ENCODE results near the gene CENPS. TPM values are rescaled to one million over a fixed set of nuclear protein-coding genes. Genes with fewer than 3 reads are reported as not detected.

The CENPS gene
- polyA plus RNA-seq, 2 of the 4 experiments (the other 2 are of a cell fraction), result 25.7 to 27.3 TPM

DNA sequence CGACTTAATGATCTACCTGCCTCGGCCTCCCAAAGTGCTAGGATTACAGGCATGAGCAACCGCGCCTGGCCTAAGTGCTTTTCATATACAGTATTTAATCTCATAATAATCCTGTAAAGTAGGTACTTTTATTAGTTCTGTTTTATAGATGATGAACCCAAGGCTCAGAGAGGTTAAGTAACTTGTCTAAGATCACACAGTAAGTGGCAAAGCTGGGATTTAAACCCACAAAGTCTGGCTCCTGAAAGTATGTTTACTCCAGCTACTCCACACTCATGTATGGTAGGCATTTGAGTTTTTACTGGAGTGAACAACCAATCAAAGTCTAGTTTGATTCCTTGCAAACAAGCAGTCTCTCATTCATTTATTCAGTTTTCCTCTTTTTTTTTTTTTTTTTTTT is 39.8 kb downstream of the CENPS start:
- ChIA-PET CTCF (interaction anchor here (0.7 kb wide), 1 partner anchor 1605 kb away, joined by 3 read pairs; no protein-coding TSS in a partner anchor), POLR2A (no interaction called here)
- no peak for TF ChIP-seq TFCP2L1 (CRISPR knock-in tag; IDR thresholded peaks at IDR 0.05)
- no peak for TF ChIP-seq EHF (CRISPR knock-in tag; IDR thresholded peaks at IDR 0.05)
- TF ChIP-seq, protein P1, sequence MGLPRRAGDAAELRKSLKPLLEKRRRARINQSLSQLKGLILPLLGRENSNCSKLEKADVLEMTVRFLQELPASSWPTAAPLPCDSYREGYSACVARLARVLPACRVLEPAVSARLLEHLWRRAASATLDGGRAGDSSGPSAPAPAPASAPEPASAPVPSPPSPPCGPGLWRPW (IDR thresholded peaks at IDR 0.05), result no peak
- no peak for TF ChIP-seq JUN (IDR thresholded peaks at IDR 0.05)
- no peak for TF ChIP-seq TP53 (CRISPR knock-in tag; IDR thresholded peaks at IDR 0.05)
- FAIRE-seq (no peak), DNase-seq (ENCODE audit: low read depth in 1 of 2, low spot score in 1 of 2) (no peak), ATAC-seq (no peak)
- H3K4me1 ChIP-seq, result peaks cover 5% of the 10 kb centered on the region; the same call in 1 of the 3 replicates
- H3K4me2 ChIP-seq, result no peak overlapping the region
- no peak overlapping the region for H3K4me3 ChIP-seq
- 98% methylated on average over 4 of the region's 4 CpGs for WGBS (ENCODE audit: missing lambda C conversion rate)
- H3K9me3 ChIP-seq, result no peaks in the 10 kb centered on the region
- no peak overlapping the region for H3K27ac ChIP-seq

DNA sequence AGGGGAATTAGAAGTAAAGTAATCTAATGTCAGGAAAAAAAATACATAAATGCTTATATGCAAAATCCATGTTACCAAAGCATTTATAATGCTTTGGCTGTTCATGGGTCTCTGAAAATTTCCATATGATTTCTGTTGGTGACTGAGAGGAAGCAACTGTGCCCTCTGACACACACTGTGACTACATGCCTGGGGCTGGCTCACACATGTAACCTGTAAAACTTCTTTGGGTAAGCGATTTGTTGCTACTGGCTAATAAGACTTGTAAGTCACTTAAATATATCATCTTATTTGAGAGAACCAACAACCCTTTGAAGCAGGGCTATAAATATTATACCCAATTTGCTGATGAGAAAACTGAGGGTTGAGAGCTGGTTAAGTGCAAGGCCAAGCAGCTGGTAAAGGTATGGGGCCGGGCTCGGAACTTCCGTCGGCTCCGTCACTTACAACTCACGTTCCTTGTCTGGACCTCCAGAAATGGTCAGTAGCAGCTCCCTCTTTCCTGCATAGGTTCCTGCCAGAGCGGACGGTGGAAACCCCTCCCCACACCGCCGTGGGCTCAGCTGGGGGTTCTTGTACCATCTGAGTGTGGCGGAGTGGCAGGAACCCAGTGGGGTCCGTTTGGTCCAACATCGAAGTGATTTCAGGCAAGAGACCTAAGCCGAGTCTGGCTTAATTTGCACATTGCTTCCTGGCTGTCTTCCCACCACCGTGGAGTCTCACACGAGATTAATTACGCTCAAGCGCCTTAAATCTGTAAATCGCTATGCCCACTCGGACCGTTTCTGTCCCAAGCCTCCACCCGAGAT is 41.4 kb downstream of the CENPS start:
- Histone ChIP-seq H3K4me3 (peak overlapping the region; percentile 59), H3K4me2 (peak overlapping the region; percentile 84), H3K27ac (peak overlapping the region; percentile 67 to 93), H3K9me3 (no peaks in the 10 kb centered on the region), H3K4me1 (peaks cover 13% of the 10 kb centered on the region; the same call in 2 of the 3 replicates)
- no peak for FAIRE-seq
- TF ChIP-seq KDM1A (IDR thresholded peaks at IDR 0.05; ENCODE audit: low read depth) (peak; percentile 93), POLR2A (IDR thresholded peaks at IDR 0.05; ENCODE audit: low read length) (no peak)
- CTCF ChIA-PET, result no interaction called here
- 23% methylated on average over 15 of the region's 23 CpGs for WGBS (ENCODE audit: missing lambda C conversion rate)
- ATAC-seq, result peak; percentile 10; a peak in 5 of 6 replicates
- POLR2A ChIA-PET, result no interaction called here
- DNase-seq (ENCODE audit: low read depth in 1 of 2, low spot score in 1 of 2), result peak in 1 of 2 experiments; percentile 21

DNA sequence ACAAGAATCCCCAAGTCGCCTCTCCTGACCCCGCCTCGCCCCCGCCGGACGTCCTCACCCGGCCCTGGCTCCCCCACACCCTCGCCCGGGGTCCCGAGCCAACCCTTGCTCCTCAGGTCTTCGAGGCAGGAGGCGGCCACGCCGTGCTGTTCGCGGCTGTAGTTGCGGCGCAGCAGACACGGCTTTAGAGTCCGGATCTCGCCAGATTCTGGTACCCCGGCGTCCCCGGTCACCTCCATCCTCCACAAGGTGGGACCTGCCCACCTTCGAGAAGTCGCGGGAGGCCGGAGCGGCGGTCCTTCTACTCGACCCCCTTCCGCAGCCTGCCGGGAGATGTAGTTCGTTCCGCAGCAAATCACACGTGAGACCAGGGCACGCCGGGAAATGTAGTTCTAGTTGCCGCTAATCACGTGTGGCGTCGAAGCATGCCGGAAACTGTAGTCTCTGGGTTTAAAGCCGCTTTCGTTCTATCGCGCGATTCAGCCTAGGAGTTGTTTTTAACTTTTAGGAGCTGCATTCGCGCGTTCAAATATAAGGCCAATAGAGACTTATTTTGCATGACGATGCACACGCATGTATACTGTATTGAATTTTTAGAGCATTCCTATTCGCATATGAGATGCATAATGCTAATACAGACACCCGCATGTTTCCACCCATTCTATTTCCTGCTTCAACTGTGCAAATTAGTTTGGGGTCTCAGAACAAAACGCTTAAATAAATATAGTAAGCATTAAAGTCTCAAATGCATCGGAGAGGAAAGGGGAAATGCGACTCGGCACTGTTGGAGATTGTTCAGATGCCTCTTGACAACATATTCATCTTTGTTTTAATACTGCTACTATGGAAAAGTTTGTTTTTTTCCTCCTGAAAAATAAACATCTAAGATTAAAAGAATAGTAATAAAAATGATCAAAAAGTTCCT is 42.2 kb downstream of the CENPS start, which contains the start of gene DFFA:
DFFA (minus strand) TSS at position 310 of the 925 bp plus-strand sequence; CDS start at position 239, 71 bp downstream.
- ChIA-PET CTCF (no interaction called here), POLR2A (no interaction called here)
- DNase-seq (ENCODE audit: low read depth in 1 of 2, low spot score in 1 of 2), result peak; percentile 90 to 94
- peaks cover 13% of the 10 kb centered on the region; the same call in 2 of the 3 replicates for H3K4me1 ChIP-seq
- H3K27ac ChIP-seq, result peak within 1 kb of the TSS; percentile 67 to 93
- 5% methylated on average over 29 of the region's 59 CpGs for WGBS (ENCODE audit: missing lambda C conversion rate)
- ATAC-seq, result peak; percentile 89 to 90
- peak within 1 kb of the TSS; percentile 84 for H3K4me2 ChIP-seq
- no peak for FAIRE-seq
- peak within 1 kb of the TSS; percentile 59 for H3K4me3 ChIP-seq
- no peaks in the 10 kb centered on the region for H3K9me3 ChIP-seq
- TF ChIP-seq, protein P2, sequence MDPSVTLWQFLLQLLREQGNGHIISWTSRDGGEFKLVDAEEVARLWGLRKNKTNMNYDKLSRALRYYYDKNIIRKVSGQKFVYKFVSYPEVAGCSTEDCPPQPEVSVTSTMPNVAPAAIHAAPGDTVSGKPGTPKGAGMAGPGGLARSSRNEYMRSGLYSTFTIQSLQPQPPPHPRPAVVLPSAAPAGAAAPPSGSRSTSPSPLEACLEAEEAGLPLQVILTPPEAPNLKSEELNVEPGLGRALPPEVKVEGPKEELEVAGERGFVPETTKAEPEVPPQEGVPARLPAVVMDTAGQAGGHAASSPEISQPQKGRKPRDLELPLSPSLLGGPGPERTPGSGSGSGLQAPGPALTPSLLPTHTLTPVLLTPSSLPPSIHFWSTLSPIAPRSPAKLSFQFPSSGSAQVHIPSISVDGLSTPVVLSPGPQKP (IDR thresholded peaks at IDR 0.05; ENCODE audit: low read depth, low read length), result no peak
- TF ChIP-seq TFCP2L1 (CRISPR knock-in tag; IDR thresholded peaks at IDR 0.05) (no peak), MAFK (IDR thresholded peaks at IDR 0.05; ENCODE audit: partially characterized antibody) (no peak), CEBPB (IDR thresholded peaks at IDR 0.05) (no peak), ZSCAN20 (CRISPR knock-in tag; IDR thresholded peaks at IDR 0.05) (no peak), KDM1A (IDR thresholded peaks at IDR 0.05; ENCODE audit: low read depth) (no peak), HDAC2 (IDR thresholded peaks at IDR 0.05) (no peak), NR3C1 (IDR thresholded peaks at IDR 0.05) (no peak), POLR2AphosphoS2 (conservative IDR thresholded peaks at IDR 0.05; ENCODE audit: low read length) (no peak), MYC (IDR thresholded peaks at IDR 0.05; ENCODE audit: borderline replicate concordance, low read length) (no peak), NPAS2 (CRISPR knock-in tag; IDR thresholded peaks at IDR 0.05; ENCODE audit: borderline replicate concordance) (peak; percentile 91), CHD2 (IDR thresholded peaks at IDR 0.05; ENCODE audit: low read length, partially characterized antibody) (peak; percentile 83), CBX2 (IDR thresholded peaks at IDR 0.05; ENCODE audit: borderline replicate concordance, low read depth) (no peak), ZC3H11A (IDR thresholded peaks at IDR 0.05) (no peak), SREBF2 (IDR thresholded peaks at IDR 0.05) (no peak)
- TF ChIP-seq, protein P3, sequence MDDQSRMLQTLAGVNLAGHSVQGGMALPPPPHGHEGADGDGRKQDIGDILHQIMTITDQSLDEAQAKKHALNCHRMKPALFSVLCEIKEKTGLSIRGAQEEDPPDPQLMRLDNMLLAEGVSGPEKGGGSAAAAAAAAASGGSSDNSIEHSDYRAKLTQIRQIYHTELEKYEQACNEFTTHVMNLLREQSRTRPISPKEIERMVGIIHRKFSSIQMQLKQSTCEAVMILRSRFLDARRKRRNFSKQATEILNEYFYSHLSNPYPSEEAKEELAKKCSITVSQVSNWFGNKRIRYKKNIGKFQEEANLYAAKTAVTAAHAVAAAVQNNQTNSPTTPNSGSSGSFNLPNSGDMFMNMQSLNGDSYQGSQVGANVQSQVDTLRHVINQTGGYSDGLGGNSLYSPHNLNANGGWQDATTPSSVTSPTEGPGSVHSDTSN (IDR thresholded peaks at IDR 0.05), result no peak
- TF ChIP-seq, protein P4, sequence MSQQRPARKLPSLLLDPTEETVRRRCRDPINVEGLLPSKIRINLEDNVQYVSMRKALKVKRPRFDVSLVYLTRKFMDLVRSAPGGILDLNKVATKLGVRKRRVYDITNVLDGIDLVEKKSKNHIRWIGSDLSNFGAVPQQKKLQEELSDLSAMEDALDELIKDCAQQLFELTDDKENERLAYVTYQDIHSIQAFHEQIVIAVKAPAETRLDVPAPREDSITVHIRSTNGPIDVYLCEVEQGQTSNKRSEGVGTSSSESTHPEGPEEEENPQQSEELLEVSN (IDR thresholded peaks at IDR 0.05; ENCODE audit: borderline replicate concordance, low read depth), result peak; percentile 73; the same call in 1 of the 2 replicates
- TF ChIP-seq, protein P5, sequence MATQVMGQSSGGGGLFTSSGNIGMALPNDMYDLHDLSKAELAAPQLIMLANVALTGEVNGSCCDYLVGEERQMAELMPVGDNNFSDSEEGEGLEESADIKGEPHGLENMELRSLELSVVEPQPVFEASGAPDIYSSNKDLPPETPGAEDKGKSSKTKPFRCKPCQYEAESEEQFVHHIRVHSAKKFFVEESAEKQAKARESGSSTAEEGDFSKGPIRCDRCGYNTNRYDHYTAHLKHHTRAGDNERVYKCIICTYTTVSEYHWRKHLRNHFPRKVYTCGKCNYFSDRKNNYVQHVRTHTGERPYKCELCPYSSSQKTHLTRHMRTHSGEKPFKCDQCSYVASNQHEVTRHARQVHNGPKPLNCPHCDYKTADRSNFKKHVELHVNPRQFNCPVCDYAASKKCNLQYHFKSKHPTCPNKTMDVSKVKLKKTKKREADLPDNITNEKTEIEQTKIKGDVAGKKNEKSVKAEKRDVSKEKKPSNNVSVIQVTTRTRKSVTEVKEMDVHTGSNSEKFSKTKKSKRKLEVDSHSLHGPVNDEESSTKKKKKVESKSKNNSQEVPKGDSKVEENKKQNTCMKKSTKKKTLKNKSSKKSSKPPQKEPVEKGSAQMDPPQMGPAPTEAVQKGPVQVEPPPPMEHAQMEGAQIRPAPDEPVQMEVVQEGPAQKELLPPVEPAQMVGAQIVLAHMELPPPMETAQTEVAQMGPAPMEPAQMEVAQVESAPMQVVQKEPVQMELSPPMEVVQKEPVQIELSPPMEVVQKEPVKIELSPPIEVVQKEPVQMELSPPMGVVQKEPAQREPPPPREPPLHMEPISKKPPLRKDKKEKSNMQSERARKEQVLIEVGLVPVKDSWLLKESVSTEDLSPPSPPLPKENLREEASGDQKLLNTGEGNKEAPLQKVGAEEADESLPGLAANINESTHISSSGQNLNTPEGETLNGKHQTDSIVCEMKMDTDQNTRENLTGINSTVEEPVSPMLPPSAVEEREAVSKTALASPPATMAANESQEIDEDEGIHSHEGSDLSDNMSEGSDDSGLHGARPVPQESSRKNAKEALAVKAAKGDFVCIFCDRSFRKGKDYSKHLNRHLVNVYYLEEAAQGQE (IDR thresholded peaks at IDR 0.05), result peak; percentile 72

All from A549 (cell line).